Measurements from ENCODE around the gene LRRC61. TPM values are rescaled to one million over a fixed set of nuclear protein-coding genes. Genes with fewer than 3 reads are reported as not detected.

The LRRC61 gene
- polyA plus RNA-seq, 1 donor (not counting 4 experiments of a cell fraction or from before 2014, with no cell fraction given) = 1.0 TPM

DNA sequence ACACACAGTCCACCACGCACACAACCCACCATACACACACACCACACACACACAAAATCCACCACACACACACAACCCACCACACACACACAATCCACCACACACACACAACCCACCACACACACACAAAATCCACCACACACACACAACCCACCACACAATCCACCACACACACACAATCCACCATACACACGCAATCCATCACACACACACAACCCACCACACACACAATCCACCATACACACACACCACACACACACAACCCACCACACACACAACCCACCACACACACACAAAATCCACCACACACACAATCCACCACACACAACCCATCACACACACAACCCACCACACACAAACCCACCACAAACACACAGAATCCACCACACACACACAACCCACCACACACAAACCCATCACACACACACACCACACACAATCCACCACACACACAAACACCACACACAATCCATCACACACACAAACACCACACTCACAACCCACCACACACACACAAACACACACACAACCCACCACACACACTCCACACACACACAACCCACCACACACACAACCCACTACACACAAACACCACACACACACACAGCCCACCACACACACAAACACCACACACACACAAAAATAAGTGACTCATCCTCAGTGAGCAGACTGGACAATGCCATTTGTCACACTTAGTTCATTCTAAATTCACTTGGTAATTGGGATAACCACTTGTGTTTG lies 36.6 kb downstream of the LRRC61 start:
- FAIRE-seq = no peak
- dilution Hi-C loops (cut with MboI; ENCODE audit: extremely low pct_ligation_motif_present, low sequenced_read_pairs) = no loop called here

DNA sequence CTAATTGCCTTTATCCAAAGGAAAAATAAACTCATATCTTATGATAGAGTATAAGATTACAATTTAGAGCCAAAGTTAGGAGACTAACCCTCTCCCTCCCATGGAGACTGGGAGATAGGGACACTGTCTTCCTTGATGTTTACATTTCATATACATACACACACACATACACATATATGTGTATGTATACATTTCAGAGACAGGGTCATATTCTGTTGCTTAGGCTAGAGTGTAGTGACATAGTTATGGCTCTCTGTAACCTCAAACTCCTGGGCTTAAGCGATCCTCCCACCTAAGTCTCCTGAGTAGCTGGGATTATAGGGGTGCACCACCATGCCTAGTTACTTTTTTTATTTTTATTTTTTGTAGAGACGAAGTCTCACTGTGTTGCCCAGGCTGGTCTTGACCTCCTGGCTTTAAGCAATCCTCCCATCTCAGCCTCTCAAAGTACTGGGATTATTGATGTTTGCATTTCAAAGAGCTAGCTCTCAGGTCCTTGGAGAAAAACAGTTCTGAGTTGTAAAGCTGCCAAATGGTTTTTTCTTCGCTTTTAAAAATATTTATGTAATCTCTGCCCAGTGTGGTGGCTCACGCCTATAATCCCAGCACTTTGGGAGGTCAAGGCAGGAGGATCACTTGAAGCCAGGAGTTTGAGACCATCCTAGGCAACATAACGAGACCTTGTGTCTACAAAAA lies 37.4 kb downstream of the LRRC61 start:
- H2AFZ ChIP-seq (ENCODE audit: control insufficient read depth, low read length) = no peak overlapping the region
- no peak overlapping the region for H3K4me3 ChIP-seq (ENCODE audit: control insufficient read depth in 2 of 3, extremely low read depth in 1 of 3, insufficient read depth in 2 of 3, low read depth in 1 of 3, low read length in 3 of 3)
- H3K27ac ChIP-seq (ENCODE audit: control insufficient read depth, insufficient read depth, low read length) = no peak overlapping the region
- H3K79me2 ChIP-seq (ENCODE audit: control insufficient read depth, insufficient read depth, low read length) = no peaks in the 10 kb centered on the region
- no peaks in the 10 kb centered on the region for H3K9me3 ChIP-seq (ENCODE audit: control insufficient read depth, low read depth, low read length)
- TF ChIP-seq EZH2 (IDR thresholded peaks at IDR 0.05; ENCODE audit: low read length) = no peak
- DNase-seq (ENCODE audit: low read depth, low spot score) = no peak
- no peaks in the 10 kb centered on the region for H3K4me1 ChIP-seq (ENCODE audit: control insufficient read depth, extremely low read depth, insufficient read depth, low read length)
- H3K9ac ChIP-seq (ENCODE audit: control insufficient read depth, extremely low read depth, insufficient read depth, low read length) = no peak overlapping the region
- no peak for FAIRE-seq
- no peaks in the 10 kb centered on the region for H3K36me3 ChIP-seq (ENCODE audit: control insufficient read depth in 2 of 2, extremely low read depth in 1 of 2, insufficient read depth in 2 of 2, low read length in 2 of 2)
- H4K20me1 ChIP-seq (ENCODE audit: control insufficient read depth, extremely low read depth, insufficient read depth, low read length) = no peaks in the 10 kb centered on the region
- H3K9me1 ChIP-seq (ENCODE audit: control insufficient read depth, extremely low read depth, insufficient read depth, low read length) = no peaks in the 10 kb centered on the region
- no peak overlapping the region for H3K4me2 ChIP-seq (ENCODE audit: control insufficient read depth, extremely low read depth, insufficient read depth, low read depth, low read length)
- no peaks in the 10 kb centered on the region for H3K27me3 ChIP-seq (ENCODE audit: control insufficient read depth, extremely low read depth, insufficient read depth, low read length)
- dilution Hi-C loops (cut with MboI; ENCODE audit: extremely low pct_ligation_motif_present, low sequenced_read_pairs) = no loop called here

More for the DNA sequence above, 36.6 kb downstream of the LRRC61 start:
- Histone ChIP-seq H2AFZ (ENCODE audit: control insufficient read depth, low read length) (no peak overlapping the region), H4K20me1 (ENCODE audit: control insufficient read depth, extremely low read depth, insufficient read depth, low read length) (no peaks in the 10 kb centered on the region), H3K4me1 (ENCODE audit: control insufficient read depth, extremely low read depth, insufficient read depth, low read length) (no peaks in the 10 kb centered on the region), H3K27ac (ENCODE audit: control insufficient read depth, insufficient read depth, low read length) (no peak overlapping the region), H3K79me2 (ENCODE audit: control insufficient read depth, insufficient read depth, low read length) (no peaks in the 10 kb centered on the region), H3K9me3 (ENCODE audit: control insufficient read depth, low read depth, low read length) (no peaks in the 10 kb centered on the region), H3K4me3 (ENCODE audit: control insufficient read depth in 2 of 3, extremely low read depth in 1 of 3, insufficient read depth in 2 of 3, low read depth in 1 of 3, low read length in 3 of 3) (no peak overlapping the region), H3K36me3 (ENCODE audit: control insufficient read depth in 2 of 2, extremely low read depth in 1 of 2, insufficient read depth in 2 of 2, low read length in 2 of 2) (no peaks in the 10 kb centered on the region), H3K4me2 (ENCODE audit: control insufficient read depth, extremely low read depth, insufficient read depth, low read depth, low read length) (no peak overlapping the region), H3K27me3 (ENCODE audit: control insufficient read depth, extremely low read depth, insufficient read depth, low read length) (no peaks in the 10 kb centered on the region), H3K9ac (ENCODE audit: control insufficient read depth, extremely low read depth, insufficient read depth, low read length) (no peak overlapping the region), H3K9me1 (ENCODE audit: control insufficient read depth, extremely low read depth, insufficient read depth, low read length) (no peaks in the 10 kb centered on the region)
- no peak for DNase-seq (ENCODE audit: low read depth, low spot score)
- TF ChIP-seq CTCF (optimal IDR thresholded peaks at IDR 0.05 in 1 of 3, IDR thresholded peaks at IDR 0.05 in 1 of 3, conservative IDR thresholded peaks at IDR 0.05 in 1 of 3; ENCODE audit: extremely low read depth in 1 of 3, insufficient read depth in 2 of 3, low read length in 3 of 3) (no peak), EZH2 (IDR thresholded peaks at IDR 0.05; ENCODE audit: low read length) (no peak)
